HG02884 (cell line): ENCODE data around the gene PRDM15.

Experiments used
- ATAC-seq: cut with Tn5 transposase; IDR thresholded peaks from one replicate; pipeline ENCODE4 v1.9.1; 2021; ENCODE audit warnings: mild to moderate bottlenecking, moderate library complexity; ENCODE audit not compliant: unreplicated experiment

The PRDM15 gene

GRCh38 chr21:41766883-41767605 lies 112.1 kb downstream of the PRDM15 start, which contains the start of gene RIPK4:
Gene RIPK4 (minus strand): TSS chr21:41767052. CDS start chr21:41767041, 11 bp downstream.
- no peak for ATAC-seq

GRCh38 chr21:41765973-41766882 lies 112.9 kb downstream of the PRDM15 start:
- ATAC-seq = no peak

- no peak for ATAC-seq
Measured at GRCh38 chr21:41765420-41765821, 113.7 kb downstream of the PRDM15 start.

GRCh38 chr21:41764558-41765419 lies 114.4 kb downstream of the PRDM15 start:
- no peak for ATAC-seq

DNA sequence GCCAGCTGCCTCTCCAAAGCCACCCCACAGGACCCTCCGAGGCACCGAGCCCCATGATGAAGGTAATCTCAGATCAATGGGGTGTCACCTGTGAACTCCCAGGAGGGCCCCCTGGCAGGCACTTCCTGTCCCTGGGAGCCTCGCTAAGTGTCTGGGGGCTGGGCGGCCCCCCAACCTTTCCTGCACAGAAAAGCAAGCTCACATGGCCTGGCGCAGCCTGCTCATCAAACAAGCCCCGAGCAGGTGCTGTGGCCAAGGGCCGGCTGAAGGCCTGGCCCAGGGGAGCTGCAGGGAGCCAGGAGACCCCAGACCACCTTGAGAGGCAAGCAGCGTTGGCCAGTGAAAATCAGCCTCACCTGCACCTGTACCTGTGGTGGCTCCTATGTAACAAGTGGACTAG lies 115.1 kb downstream of the PRDM15 start:
- ATAC-seq = no peak

- no peak for ATAC-seq
Measured at GRCh38 chr21:41763398-41763931, 115.7 kb downstream of the PRDM15 start.

DNA sequence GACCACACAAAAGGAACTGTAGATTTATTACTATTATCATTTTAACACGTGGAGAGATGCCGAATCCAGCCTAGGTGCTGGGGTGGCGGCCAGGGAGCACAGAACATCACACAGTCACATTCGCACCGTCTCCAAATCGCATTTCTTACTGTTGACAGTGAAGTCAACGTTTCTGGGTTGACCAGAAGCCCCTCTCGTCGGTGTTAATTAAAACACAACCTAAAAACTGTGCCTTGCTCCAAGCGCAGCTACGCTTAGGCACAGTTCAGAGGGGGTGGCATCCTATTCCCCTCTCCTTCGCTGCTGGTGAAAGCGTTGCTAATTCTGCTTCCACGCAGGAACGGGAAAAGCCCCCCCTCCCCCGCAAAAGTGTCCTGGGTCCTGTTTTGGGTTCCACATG lies 116.4 kb downstream of the PRDM15 start:
- no peak for ATAC-seq

GRCh38 chr21:41761934-41762635 lies 117.1 kb downstream of the PRDM15 start:
- ATAC-seq = no peak

DNA sequence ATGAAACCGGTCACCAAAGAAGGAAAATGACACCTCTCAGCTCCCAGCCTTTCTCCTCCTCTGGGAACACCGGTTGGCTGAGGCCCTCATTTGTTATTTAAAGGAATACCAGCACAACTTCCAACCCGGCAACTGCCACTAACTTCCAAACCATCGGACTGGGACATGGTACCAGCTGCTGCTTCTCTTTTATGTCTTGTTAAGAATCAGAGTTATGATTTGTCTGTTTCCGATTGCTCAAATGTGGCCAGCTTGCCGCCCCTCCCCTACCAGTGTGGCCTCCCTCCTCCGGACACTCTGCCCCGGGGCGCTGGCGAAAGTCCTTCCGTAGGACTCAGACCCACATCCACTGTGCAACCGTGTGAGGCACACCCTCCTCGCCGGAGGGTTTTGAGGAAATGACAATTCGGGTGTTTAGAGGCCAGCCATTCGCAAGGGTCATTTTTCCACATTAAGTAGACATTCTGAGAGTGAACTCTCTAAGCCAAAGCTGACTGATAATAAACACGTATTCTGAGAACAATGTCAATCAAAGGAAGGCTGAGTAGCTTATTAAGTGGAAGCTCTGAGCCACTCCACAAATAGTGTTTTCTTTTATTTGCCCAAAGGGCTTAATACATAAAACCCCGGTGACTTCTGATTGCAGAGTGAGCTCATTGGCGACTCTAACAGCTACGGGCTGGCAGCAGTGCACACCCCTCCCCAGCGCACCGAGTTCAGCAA lies 117.8 kb downstream of the PRDM15 start:
- no peak for ATAC-seq

DNA sequence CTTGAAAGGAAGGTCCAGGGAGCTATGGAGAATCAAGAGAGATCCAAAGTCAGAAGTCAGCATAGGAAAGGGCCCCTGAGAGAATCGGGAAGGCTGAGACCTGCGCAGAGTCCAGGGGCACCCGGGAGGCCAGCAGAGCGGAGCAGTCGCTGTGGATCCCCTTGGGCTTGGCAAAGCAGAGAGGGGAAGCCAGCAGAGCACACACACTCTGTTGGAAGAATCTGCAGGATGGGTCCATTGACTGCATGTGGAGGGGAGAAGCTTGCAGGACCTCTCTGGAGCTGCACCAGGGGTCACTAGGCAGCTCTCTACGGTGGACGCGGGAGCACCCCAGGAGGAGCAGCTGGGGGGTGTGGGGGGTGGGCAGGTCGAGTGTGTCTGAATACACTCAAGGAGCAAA lies 118.7 kb downstream of the PRDM15 start:
- no peak for ATAC-seq

DNA sequence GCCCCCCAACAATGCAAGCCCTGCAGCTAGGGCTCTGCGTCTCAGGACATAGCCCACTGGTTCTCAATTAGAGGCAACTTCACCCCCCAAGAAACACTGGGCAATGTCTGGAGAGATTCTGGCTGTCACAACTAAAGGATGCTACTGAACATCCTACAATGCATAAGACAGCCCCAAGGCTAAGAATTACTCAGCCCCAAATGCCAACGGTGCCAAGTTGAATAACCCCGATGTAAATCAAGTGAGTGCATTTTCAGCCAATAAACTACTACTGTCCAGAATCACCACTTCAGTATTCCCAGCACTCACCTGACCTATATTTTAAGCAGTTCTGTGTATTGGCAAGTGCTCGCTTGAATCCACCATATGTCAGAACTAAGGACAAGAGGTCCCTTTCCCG lies 119.2 kb downstream of the PRDM15 start:
- ATAC-seq = no peak

DNA sequence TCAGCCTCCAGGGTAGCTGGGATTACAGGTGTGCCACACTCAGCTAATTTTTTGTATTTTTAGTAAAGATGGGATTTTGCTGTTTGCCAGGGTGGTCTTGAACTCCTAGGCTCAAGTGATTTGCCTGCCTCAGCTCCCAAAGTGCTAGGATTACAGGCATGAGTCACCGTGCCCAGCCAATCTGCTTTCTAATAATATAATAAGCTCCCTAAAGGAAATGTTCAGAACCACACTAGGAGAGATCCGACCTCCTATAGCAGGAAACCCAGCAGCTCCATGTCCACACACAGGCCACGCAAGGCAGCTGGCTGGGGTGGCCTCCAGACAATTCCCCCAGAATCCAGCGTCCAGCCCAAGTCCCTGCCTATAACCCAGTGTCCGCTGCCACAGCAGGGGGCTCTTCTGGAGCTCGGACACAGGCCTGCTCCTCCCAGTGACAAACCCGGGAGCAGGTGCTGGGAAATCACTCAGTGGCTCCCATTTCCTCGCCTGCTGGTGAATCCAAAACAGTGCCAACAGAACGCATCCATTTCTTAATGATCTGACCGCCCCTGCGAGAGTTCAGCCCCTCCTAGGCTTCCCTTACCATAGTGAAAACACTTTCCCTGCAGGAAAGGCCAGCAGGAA lies 119.8 kb downstream of the PRDM15 start:
- no peak for ATAC-seq

DNA sequence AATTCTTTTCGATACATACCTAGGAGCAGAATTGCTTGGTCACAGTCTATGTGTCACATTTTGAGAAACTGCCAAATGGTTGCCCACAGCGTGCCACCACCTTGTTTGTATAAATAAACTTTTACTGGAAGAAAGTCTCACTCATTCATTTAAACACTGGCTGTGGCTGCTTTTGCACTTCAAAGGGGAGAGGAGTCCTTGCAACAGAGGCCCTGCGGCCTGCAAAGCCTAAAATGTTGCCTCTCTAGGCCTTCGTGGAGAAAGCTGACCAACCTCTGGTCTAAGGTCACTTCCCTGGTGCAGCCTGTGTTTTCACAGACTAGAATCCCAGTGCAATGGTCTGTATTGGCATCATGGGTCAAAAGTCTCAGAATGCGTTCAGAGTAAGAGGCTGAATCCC lies 120.6 kb downstream of the PRDM15 start:
- ATAC-seq = no peak

DNA sequence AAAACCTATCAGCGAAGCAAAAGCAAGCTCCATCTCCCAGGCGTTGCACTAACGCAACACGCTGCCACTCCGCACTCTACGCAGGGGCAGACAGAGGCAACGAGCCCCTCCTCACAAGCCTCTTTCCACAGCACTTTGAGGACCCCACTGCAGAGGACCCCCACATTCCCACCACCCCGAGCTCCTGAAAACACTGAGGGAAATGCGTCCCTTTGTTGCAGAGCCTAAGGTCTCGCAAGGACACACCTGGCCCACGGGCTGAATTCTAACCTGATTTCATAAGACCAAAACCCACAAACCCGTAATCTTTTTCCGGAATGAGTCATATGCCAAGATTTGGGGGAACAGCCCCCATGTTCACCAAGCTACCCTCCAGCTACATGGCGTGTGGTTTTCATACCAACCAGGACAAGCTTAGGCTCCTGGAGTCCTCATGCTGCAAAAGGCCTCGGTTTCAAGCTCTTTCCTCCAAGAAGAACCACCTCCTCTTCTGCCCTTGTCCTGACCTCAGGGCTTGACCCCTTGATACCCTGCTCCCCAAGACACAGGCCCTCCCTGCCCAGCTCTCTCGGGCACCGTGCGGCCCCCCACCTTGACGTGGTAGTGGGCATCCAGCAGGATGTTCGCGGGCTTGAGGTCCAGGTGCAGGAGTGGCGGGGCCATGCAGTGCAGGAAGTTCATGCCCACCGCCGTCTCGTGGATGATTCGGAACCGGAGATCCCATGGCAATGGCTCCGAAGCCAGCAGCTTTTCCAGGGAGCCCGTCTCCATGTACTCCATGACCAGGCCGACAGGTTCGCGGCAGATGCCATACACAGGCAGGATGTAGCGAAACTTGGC lies 123.0 kb downstream of the PRDM15 start:
- ATAC-seq = no peak

GRCh38 chr21:41755258-41755933 lies 123.7 kb downstream of the PRDM15 start:
- no peak for ATAC-seq

- ATAC-seq = no peak
Measured at GRCh38 chr21:41754479-41754891, 124.7 kb downstream of the PRDM15 start.

GRCh38 chr21:41753006-41753898 lies 125.9 kb downstream of the PRDM15 start:
- no peak for ATAC-seq
